ENCODE measurements around the gene ACTL8. TPM values are rescaled to one million over a fixed set of nuclear protein-coding genes. Genes with fewer than 3 reads are reported as not detected.

Gene ACTL8
- total RNA-seq, 4 donors from 2014 or later, result not detected

GRCh38 chr1:17797478-17797877 lies 42.3 kb downstream of the ACTL8 start:
- Histone ChIP-seq H3K36me3 (no peaks in the 10 kb centered on the region), H3K4me3 (no peak overlapping the region), H3K27ac (no peak overlapping the region), H3K27me3 (peaks cover 12 to 48% (median 16%) of the 10 kb centered on the region in 3 donors), H3K9me3 (no peaks in the 10 kb centered on the region), H3K4me1 (no peaks in the 10 kb centered on the region)
- intact Hi-C loops (cut with DNase I; ENCODE audit: low total_unique reads) (no loop called here), in situ Hi-C loops (cut with MboI; ENCODE audit: low sequenced_read_pairs in 4 of 4) (no loop called here)
- no peak for TF ChIP-seq POLR2A (IDR thresholded peaks at IDR 0.05)
- no peak for TF ChIP-seq CTCF (IDR thresholded peaks at IDR 0.05 in 4 of 5, conservative IDR thresholded peaks at IDR 0.05 in 1 of 5)
- ATAC-seq (no peak), DNase-seq (no peak)

DNA sequence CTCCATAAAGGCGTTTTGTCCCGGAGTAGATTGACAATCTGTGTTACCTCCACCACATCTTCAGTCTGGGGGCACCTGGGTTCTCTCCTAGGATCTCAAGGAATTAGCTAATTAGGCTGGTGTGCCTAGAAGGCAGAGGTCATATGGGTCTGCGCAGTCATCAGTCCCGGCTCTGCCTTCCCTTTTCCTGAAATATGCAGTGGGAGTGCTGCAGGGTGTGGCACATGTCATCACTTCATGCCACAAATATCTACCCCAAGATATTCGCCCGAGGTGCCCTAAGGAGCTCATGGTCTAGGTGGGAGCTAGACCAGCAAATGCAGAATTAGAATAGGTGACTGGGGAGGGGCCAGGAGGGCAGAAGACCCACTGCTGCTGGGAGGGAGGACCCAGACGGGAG lies 42.9 kb downstream of the ACTL8 start:
- in situ Hi-C loops (cut with MboI; ENCODE audit: low sequenced_read_pairs in 4 of 4), result no loop called here
- no peak for TF ChIP-seq CTCF (IDR thresholded peaks at IDR 0.05 in 4 of 5, conservative IDR thresholded peaks at IDR 0.05 in 1 of 5)
- TF ChIP-seq POLR2A (IDR thresholded peaks at IDR 0.05), result no peak
- intact Hi-C loops (cut with DNase I; ENCODE audit: low total_unique reads), result no loop called here
- no peak for DNase-seq
- Histone ChIP-seq H3K9me3 (no peaks in the 10 kb centered on the region), H3K4me3 (no peak overlapping the region), H3K36me3 (no peaks in the 10 kb centered on the region), H3K4me1 (no peaks in the 10 kb centered on the region), H3K27ac (no peak overlapping the region), H3K27me3 (peaks cover 12 to 42% (median 16%) of the 10 kb centered on the region in 3 donors)
- ATAC-seq, result no peak

GRCh38 chr1:17798799-17799382 lies 43.8 kb downstream of the ACTL8 start:
- Histone ChIP-seq H3K9me3 (no peaks in the 10 kb centered on the region), H3K27ac (no peak overlapping the region), H3K27me3 (peaks cover 9 to 42% (median 12%) of the 10 kb centered on the region in 3 donors), H3K36me3 (no peaks in the 10 kb centered on the region), H3K4me3 (no peak overlapping the region), H3K4me1 (no peaks in the 10 kb centered on the region)
- ATAC-seq, result no peak
- TF ChIP-seq CTCF (IDR thresholded peaks at IDR 0.05 in 4 of 5, conservative IDR thresholded peaks at IDR 0.05 in 1 of 5) (no peak), POLR2A (IDR thresholded peaks at IDR 0.05) (no peak)
- DNase-seq, result no peak
- in situ Hi-C loops (cut with MboI; ENCODE audit: low sequenced_read_pairs in 4 of 4), result no loop called here
- intact Hi-C loops (cut with DNase I; ENCODE audit: low total_unique reads), result no loop called here

DNA sequence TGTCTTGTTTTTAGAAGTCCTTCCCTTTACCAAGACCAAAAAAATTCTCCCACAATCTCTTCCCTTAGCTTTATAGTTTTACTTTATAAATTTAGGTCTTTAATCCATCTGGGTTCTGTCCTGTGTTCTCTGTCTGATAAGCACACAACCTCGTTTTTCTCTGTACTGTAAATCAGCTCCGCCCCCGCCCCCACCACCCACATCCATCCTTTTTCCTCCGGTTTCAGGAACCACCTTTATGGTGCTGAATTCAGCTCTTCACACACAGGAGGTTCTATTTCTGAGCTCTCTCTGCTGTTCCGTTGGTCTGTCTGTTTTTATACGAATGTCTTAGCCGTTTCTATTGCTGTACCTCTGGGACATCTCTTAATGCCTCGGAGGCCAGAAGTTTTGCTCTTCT lies 44.5 kb downstream of the ACTL8 start:
- intact Hi-C loops (cut with DNase I; ENCODE audit: low total_unique reads) (no loop called here), in situ Hi-C loops (cut with MboI; ENCODE audit: low sequenced_read_pairs in 4 of 4) (no loop called here)
- Histone ChIP-seq H3K4me3 (no peak overlapping the region), H3K27me3 (peaks cover 2 to 35% (median 7%) of the 10 kb centered on the region in 3 donors), H3K4me1 (no peaks in the 10 kb centered on the region), H3K27ac (no peak overlapping the region), H3K9me3 (no peaks in the 10 kb centered on the region), H3K36me3 (no peaks in the 10 kb centered on the region)
- ATAC-seq (no peak), DNase-seq (no peak)
- TF ChIP-seq CTCF (IDR thresholded peaks at IDR 0.05 in 4 of 5, conservative IDR thresholded peaks at IDR 0.05 in 1 of 5), result no peak
- TF ChIP-seq POLR2A (IDR thresholded peaks at IDR 0.05), result no peak

DNA sequence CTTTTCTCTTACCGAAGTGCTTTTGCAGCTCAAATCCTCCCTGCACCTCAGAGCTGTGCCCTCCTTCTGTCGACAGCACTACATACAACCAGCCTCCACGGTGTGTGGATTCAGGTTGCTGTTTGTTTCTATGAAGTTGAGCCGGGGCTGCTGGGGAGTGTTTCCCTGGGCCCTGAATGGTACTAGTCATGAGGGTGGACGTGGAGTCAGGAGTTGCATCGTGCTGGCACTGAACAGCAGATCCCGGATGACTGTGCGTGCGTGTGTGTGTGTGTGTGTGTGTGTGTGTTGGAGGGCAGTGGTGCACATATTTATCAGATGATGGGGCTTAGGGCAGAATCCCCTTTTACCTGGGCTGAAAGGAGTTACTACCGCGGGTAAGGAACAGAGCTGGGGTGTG lies 47.0 kb downstream of the ACTL8 start:
- H3K9me3 ChIP-seq, result no peaks in the 10 kb centered on the region
- no peaks in the 10 kb centered on the region for H3K36me3 ChIP-seq
- DNase-seq, result no peak
- H3K27me3 ChIP-seq, result peaks cover 0 to 28% (median 7%) of the 10 kb centered on the region in 3 donors
- no peak overlapping the region for H3K4me3 ChIP-seq
- no peak overlapping the region for H3K27ac ChIP-seq
- TF ChIP-seq POLR2A (IDR thresholded peaks at IDR 0.05) (no peak), CTCF (IDR thresholded peaks at IDR 0.05 in 4 of 5, conservative IDR thresholded peaks at IDR 0.05 in 1 of 5) (no peak)
- intact Hi-C loops (cut with DNase I; ENCODE audit: low total_unique reads) (no loop called here), in situ Hi-C loops (cut with MboI; ENCODE audit: low sequenced_read_pairs in 4 of 4) (no loop called here)
- no peak for ATAC-seq
- H3K4me1 ChIP-seq, result no peaks in the 10 kb centered on the region
